Measurements from ENCODE around the gene FNBP1.
"Not testable (repeated sequence)": the region's sequence is repeated elsewhere in the genome, so short reads cannot be mapped to it uniquely, and the experiment has no call there.

Gene FNBP1

GRCh38 chr9:129995409-129996160 is 47.4 kb downstream of the FNBP1 start:
- Histone ChIP-seq H3K4me2 (ENCODE audit: low read depth, low read length) (no peak overlapping the region), H3F3A (ENCODE audit: insufficient read depth, low read length) (no peaks in the 10 kb centered on the region), H3K9ac (ENCODE audit: low read length) (no peak overlapping the region), H3K36me3 (replicated peaks; ENCODE audit: insufficient read depth, low read length) (no peaks in the 10 kb centered on the region), H3K27me3 (replicated peaks; ENCODE audit: insufficient read depth, low read length) (no peaks in the 10 kb centered on the region), H3K4me1 (ENCODE audit: low read length) (peaks cover 1% of the 10 kb centered on the region; the same call in 1 of the 2 replicates), H2AFZ (ENCODE audit: low read length) (no peak overlapping the region), H4K20me1 (ENCODE audit: insufficient read depth, low read length) (0 out of 2 replicates have a peak, but pooled peaks cover 3% of the 10 kb centered on the region), H3K9me3 (replicated peaks; ENCODE audit: insufficient read depth, low read length) (no peaks in the 10 kb centered on the region), H3K79me2 (ENCODE audit: low read length) (peaks cover 12% of the 10 kb centered on the region; the same call in 1 of the 2 replicates), H3K27ac (ENCODE audit: low read length) (no peak overlapping the region), H3K4me3 (ENCODE audit: low read length) (no peak overlapping the region), H3K9me2 (replicated peaks; ENCODE audit: insufficient read depth, low read length) (no peaks in the 10 kb centered on the region)
- DNase-seq = no peak
- no peak for TF ChIP-seq EZH2phosphoT487 (IDR thresholded peaks at IDR 0.05; ENCODE audit: low read length)
- TF ChIP-seq CTCF (IDR thresholded peaks at IDR 0.05; ENCODE audit: low read length) = no peak
- no peak for TF ChIP-seq EZH2 (optimal IDR thresholded peaks at IDR 0.05; ENCODE audit: low read depth, low read length)

- TF ChIP-seq EZH2 (optimal IDR thresholded peaks at IDR 0.05; ENCODE audit: low read depth, low read length) = no peak
- TF ChIP-seq EZH2phosphoT487 (IDR thresholded peaks at IDR 0.05; ENCODE audit: low read length) = no peak
- no peak for TF ChIP-seq CTCF (IDR thresholded peaks at IDR 0.05; ENCODE audit: low read length)
- no peak overlapping the region for H3K4me2 ChIP-seq (ENCODE audit: low read depth, low read length)
- H3K9me2 ChIP-seq (replicated peaks; ENCODE audit: insufficient read depth, low read length) = no peaks in the 10 kb centered on the region
- no peaks in the 10 kb centered on the region for H3K27me3 ChIP-seq (replicated peaks; ENCODE audit: insufficient read depth, low read length)
- H3K36me3 ChIP-seq (replicated peaks; ENCODE audit: insufficient read depth, low read length) = no peaks in the 10 kb centered on the region
- H3K9ac ChIP-seq (ENCODE audit: low read length) = no peak overlapping the region
- H3K9me3 ChIP-seq (replicated peaks; ENCODE audit: insufficient read depth, low read length) = no peaks in the 10 kb centered on the region
- peaks cover 6% of the 10 kb centered on the region; the same call in 1 of the 2 replicates for H3K4me1 ChIP-seq (ENCODE audit: low read length)
- H4K20me1 ChIP-seq (ENCODE audit: insufficient read depth, low read length) = 0 out of 2 replicates have a peak, but pooled peaks cover 3% of the 10 kb centered on the region
- H3K27ac ChIP-seq (ENCODE audit: low read length) = no peak overlapping the region
- H3F3A ChIP-seq (ENCODE audit: insufficient read depth, low read length) = 0 out of 2 replicates have a peak, but pooled peaks cover under 1% of the 10 kb centered on the region
- H3K4me3 ChIP-seq (ENCODE audit: low read length) = no peak overlapping the region
- peaks cover 12% of the 10 kb centered on the region; the same call in 1 of the 2 replicates for H3K79me2 ChIP-seq (ENCODE audit: low read length)
- no peak for DNase-seq
- H2AFZ ChIP-seq (ENCODE audit: low read length) = no peak overlapping the region
Measured at GRCh38 chr9:129994882-129995281, 48.1 kb downstream of the FNBP1 start.

DNA sequence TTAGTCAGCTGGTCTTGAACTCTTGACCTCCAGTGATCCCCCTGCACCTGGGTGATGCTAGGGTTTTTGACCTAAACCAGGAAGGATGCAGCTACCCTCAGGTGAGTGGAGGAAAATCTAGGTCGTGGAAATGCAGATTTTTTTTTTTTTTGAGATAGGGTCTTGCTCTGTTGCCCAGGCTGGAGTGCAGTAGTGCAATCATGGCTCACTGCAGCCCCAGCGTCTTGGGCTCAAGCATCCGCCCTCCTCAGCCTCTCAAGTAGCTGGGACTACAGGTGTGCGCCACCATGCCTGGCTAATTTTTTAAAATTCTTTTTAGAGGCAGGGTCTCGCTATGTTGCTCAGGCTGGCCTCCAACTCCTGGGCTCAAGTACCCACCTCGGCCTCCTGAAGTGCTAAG is 51.9 kb downstream of the FNBP1 start:
- not testable (repeated sequence) for H3K4me3 ChIP-seq (ENCODE audit: low read length); H3K36me3 ChIP-seq (replicated peaks; ENCODE audit: insufficient read depth, low read length); H3K27ac ChIP-seq (ENCODE audit: low read length); H3K4me2 ChIP-seq (ENCODE audit: low read depth, low read length); H3K9me2 ChIP-seq (replicated peaks; ENCODE audit: insufficient read depth, low read length); H2AFZ ChIP-seq (ENCODE audit: low read length); DNase-seq; H3K9ac ChIP-seq (ENCODE audit: low read length); H4K20me1 ChIP-seq (ENCODE audit: insufficient read depth, low read length); H3K27me3 ChIP-seq (replicated peaks; ENCODE audit: insufficient read depth, low read length); H3K9me3 ChIP-seq (replicated peaks; ENCODE audit: insufficient read depth, low read length)
- H3K79me2 ChIP-seq (ENCODE audit: low read length) = peaks cover 12% of the 10 kb centered on the region; the same call in 1 of the 2 replicates
- H3F3A ChIP-seq (ENCODE audit: insufficient read depth, low read length) = peaks cover 14% of the 10 kb centered on the region
- peaks cover 24% of the 10 kb centered on the region for H3K4me1 ChIP-seq (ENCODE audit: low read length)
